Fibroblast of skin of abdomen (primary cell): ENCODE measurements around the gene GPR153.

Experiments used
- DNase-seq: peaks from one replicate; pipeline ENCODE4 v3.0.0-alpha.2; 2013

GPR153 gene

DNA sequence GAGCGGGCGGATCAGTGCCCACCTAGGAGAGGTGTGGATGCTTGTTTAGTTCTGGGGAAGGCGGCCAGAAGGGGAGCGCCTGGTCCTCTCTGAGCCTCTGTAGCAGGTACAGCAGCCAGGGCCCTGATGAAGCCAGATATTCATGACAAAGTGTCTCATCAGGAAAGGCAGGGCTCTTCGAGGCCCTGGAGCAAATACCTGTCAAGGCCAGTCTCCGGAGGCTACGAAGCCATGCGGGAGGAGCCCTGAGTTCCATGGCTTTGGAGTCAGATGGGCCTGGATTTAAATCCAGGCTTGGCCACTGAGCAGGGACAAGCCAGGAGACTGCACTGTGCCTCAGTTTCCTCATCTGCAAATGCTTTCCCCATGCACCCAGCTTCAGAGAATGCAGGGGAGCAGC is 25.4 kb upstream of the GPR153 start:
- no peak for DNase-seq

DNA sequence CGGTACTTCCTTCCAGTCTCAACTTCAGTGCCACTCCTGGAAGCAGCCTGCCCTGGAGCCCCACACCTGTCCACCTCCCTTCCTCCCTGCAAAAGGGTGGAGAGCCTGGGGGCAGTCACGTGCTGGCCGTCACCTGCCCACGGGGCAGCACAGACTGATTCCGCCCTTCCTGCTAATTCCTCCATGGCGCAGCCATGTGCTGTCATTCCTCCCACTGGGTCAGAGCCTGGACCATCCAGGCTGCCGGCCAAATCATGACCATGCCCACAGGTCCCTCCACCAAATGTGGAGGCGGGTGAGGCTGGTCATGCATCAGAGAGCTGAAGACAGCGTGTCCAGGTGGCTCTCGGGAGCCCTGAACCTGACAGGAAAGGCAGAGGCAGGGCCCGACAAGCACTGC is 24.4 kb upstream of the GPR153 start:
- DNase-seq = no peak

DNA sequence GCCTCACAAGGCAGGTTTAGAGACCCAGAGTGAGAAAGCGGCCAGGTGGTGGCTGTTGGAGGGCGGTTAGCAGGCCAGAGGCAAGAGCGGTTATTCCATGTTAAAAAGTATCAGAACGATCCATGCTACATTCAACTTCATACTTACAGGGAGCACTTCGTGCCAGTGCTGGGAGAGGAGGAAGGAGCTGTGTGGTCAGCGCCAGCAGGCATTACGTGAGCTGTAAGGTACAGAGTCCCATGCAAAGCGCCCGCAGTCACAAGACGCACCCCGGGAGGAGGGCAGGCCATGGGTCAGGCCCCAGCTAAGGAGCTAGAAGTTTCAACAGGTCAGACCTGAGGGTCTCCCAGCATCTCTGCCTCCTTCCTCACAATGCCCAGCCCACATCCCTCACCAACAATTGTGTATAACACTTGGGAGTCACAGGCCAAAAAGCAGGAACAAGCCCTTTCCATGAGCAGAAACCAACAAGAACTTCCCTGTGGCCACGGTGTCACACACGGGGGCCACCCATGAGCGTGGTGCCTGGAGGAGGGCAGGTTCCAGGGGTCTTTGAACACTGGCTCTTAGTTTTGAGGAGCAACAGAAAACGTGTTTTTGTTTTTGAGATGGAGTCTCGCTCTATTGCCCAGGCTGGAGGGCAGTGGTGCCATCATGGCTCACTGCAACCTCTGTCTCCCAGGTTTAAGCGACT is 21.8 kb upstream of the GPR153 start:
- no peak for DNase-seq

DNA sequence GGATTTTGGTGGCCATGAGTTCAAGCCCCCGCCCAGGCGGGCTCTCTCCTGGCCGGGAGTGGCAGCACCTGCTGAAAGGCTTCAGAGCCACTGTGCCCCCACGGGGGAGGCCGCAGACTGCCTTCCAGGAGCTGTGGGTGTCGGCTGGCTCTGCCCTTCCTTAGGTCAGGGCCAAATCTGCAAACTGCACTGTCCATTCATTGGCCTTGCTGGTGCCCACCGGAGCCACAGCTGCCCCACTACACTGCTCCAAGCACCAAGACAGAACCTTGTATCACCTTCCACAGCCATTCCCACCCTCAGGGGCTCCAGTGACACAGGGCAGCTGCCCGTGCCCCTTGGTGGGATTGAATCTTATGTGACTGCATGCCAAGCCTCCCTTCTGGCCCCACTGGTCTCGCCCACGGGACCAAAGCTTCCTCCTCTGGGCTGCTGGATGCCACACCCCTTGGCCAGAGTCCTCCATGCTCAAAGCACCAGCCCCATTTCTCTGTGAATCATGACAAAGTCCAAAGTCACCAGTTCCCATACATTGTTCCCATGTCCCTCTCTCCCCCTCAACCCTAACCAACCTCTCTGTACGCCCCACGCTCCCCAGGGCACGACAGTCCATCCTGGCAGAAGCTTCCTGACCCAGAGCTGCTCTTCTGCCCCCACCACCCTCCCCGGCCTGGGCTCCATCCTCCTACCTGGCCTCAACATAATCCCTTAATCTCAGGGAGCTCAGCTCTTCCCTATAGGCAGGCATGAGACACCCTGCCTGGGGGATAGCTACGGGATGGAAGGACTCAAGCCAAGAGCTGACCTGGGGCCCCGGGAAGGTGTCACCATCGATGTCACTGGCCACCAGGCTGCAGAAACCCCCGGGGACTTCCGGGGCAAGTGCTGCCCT is 20.9 kb upstream of the GPR153 start:
- DNase-seq = no peak

DNA sequence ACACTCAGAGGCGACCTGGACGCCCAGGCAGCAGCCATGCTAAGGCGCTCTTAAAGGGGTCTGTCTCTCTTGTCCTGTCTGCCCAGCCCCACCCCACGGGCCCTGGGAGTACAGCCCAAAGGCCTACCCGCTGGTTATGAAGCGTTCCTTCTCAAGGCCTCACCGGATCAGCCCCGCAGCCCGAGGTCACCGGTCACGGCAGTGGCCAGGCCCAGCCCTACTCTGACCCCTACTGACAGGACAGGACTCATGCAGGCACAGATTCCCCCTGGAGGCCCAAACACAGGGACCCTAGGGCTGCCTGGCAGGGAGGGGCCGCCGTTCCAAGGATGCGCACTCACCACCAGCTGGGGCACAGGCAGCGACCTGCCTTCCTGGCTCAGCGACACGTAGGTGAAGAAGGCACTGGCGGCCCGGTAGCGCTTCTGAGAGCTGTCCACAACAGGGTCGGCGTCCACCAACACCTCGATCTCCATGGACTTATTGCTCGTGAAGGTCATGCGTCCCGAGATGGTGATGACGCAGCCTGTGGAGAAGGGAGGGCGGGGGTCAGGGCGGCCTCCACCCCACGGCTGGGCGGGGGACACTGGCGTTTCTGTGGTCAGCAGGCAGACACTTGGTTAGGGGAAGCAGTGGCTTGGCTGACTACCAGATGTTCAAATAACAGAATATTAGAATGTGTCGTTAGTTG is 20.0 kb upstream of the GPR153 start:
- no peak for DNase-seq

DNA sequence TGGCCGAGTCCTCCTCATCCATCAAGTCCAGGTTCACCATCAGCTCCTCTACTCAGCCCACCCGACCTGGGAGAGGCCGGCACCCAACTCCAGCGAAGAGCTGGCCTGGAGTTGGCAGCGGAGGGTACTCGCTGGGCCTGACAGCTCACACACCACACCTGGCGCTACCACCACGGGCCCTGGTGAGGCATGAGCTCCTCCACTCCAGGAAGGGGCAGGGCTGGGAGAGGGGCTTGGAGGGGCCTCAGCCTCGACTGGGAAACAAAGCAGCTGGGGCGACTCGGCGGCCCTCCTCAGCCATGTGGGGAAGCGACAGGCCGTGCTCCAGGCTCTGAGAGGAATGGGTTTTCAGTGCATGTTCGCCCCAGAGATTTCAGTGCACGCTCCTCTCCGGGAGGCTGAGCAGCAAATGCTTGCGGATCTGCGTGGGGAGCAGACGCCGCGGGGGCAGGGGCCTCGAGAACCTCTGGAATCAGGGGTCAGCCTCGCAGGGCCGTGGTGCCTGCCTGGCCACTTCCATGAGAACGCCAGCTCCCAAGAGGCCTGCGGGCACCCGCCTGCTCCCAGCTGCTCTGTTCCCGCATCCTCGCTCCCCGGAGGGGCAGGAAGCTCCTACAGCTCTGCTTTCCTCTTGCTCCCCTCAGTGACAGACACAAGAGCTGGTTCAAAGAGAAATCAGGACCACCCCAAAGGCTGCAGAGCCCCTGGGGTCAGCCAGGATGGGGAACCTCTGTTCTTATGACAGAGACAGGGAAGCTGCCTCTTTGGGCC is 18.9 kb upstream of the GPR153 start:
- no peak for DNase-seq

DNA sequence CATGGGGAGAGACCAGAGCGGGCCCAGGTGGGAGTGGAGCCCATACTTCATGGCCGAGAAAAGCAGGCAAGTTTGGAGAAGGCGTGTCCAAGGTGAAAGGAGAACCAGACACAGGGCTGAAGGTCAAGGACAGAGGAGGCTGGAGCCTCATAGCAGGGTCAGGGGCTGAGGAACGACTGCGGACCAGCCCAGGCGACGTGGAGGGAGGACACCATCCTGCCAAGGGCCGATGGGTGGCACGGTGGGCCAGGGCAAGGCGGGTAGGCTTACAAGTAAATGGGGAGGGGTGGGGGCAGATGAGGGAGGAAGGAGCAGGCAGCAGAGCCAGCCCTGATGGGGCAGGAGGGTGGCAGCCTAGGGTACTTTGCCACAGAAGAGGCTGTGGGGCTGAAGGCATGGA is 18.2 kb upstream of the GPR153 start:
- DNase-seq = no peak

DNA sequence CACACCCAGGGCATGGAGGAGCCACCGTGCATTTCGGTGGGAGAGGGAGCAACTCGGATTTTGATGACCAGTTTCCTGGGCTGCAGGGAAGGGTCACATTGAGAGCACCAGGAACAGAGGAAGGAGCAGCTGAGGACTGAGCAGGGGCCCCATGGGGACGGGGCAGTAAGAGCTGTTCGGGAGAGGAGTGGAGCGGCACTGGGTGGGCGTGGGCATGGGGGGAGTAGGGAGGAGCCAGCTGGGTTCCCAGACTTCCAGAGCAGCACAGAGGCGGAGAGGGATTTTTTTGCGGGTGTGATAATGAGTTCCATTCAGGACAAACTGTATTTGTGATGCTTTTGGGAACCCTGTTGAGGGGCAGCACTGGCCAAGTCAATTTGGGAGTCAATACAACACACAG is 17.4 kb upstream of the GPR153 start:
- DNase-seq = no peak

DNA sequence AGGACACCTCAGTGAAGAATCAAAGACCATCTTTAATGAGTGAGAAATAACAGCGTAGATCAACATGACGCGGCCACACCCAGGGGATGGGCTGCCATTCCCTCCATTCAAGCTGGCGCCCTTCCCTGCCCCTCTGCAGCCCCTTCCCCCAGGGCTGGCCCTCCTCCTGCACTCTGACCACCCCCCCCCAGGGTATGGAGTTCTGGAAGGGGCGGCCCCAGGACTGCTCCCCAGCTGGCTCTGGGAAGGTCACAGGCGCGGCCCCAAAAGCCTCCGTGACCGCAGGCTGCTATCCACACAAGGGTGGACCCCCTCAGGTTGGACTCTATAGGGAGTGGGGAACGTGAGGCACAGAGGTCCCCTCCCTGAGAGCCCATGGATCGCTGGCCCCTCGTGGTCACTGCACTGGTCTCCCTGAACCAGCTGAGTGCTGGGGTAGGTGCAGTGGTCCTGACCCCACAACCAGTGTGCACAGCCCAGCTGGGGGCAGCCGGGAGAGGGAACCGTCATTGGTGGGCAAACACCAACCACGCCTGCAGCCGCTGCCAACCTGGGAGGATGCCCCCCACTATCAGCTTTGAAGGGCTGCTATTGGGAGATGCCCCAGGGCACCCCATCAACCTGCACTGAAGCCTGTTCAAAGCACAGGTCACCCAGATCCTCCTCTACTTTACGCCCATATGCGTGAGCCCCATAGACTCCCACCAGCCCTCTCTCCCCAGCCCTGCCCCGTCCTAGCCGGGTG is 16.1 kb upstream of the GPR153 start:
- DNase-seq = no peak

DNA sequence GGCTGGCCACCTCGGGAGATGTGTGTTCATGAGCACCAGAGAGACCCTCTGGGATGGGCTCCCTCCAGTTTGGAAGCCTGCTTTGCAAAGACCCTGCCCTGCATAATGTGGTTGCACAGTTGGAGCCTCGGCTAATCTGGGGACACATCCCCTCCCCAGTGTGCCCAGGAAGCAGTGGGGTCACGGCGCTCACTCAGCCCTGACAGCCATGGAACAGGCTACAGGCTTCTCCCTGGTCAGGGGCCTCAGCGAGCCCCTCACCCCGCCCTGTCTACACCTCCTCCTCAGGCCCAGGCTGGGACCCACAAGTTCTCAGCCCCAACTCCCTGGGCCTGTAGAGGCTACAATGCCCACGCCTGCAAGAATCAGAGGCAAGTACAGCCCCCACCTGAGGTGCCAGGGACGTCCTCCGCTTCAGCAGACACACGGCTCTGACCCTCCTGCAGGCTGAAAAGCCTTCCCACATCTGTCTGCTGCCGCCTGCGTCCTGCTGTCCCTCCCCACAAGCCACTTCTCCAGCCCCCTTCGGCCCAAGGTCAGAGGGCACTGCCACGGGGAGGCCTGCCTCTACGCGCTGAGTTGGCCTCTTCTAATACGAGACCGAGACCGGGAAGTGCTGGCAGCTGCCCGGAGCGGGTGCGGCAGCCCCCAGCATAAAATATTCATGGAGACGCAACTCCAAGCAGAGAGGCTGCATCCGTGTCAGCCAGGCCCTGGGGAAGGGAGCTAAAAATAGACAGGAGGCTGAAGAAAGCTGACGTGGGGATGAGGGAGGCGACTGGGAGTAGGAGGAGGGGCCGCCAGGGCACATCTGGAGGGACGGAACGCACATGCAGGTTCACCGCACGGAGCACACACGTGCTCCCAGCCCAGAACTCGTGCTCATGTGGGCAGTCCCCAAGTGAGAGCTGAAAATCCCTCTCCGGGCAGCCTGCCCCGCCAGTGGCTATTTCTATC is 15.2 kb upstream of the GPR153 start:
- DNase-seq = peak; percentile 81

DNA sequence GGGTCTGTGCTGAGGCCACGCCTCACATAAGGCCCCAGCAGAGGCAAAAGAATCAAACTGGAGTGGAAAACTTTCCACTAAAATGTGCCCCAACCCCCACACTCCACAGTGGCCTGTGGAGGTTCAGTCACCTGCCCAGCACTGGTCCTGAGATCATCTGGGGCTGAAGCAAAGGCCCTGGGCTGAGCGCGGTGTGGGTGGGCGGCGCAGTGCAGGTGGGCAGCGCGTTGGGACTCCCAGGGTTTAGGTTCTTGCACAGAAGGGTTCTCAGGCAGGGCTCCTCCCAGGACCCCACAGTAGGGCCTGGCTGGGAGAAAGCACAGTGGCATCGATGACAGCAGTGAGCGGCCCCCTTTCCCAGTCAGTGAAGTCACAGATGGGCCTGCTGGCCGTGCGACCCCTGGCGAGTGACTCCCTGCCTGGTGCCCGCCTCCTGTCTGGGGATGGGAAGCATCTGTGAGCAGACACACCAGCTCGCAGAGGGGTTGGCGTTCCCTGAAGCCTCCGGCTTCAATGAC is 13.8 kb upstream of the GPR153 start:
- DNase-seq = no peak

DNA sequence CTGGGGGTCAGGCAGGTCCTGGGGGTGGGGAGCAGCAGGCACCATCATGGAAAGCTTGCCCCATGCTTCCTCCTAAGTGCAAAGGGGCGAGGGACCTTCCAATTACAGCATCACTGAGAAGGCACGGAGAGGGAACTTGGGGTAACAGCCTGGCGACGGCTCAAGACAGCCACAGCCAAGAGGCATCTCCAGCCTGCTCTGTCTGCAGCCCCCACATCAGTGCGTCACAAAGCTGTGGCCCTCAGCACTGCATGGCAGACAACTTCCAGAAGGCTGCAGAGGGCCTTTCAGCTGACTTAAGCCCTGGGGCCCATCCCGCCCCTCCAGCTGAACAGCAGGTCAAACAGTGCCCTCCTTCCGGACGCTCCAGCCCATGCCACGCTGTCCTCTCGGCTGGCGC is 13.2 kb upstream of the GPR153 start:
- DNase-seq = no peak

DNA sequence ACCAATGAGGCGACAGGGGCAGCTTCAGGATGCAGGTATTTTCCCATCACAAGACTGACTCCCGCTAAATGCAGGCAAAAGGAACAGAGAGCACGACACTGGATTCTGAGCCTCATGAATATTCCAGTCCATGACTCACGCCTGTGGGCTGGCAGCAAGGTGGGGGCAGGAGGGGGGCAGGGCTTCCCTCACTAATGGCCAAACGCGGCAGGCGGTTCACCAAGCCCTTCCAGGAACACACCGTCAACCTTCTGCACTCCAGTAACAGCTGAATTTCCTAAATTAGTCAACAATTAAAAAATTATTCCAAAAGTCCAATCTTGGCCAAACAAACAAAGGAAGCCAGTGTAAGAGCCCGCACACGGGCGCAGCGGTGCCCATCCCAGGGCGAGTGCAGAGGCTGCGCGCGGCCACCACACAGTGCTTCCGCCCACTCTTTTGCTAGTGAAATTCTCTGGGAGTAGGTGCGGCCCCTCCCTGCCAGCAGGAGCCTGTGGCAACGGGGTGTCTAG is 12.5 kb upstream of the GPR153 start:
- DNase-seq = peak; percentile 65

DNA sequence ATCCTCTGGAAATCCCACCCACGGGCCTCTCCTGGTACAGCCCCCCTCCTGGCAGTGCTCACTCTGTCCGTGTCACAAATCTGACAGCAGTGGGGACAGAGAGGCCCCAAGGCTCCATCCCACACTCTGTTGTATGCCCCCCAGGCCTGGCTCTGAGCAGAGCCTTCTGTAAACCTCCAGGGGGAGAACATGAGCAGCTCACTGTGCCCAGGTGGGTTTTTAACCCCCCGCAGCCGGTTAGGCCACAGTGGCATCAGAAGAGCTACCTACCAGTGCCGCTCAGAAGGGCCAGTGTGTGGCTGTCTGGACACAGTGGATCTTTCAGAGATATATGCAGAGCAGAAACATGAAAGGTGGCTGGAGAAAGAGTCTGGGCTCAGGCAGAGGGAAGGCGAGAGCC is 12.0 kb upstream of the GPR153 start:
- DNase-seq = no peak

DNA sequence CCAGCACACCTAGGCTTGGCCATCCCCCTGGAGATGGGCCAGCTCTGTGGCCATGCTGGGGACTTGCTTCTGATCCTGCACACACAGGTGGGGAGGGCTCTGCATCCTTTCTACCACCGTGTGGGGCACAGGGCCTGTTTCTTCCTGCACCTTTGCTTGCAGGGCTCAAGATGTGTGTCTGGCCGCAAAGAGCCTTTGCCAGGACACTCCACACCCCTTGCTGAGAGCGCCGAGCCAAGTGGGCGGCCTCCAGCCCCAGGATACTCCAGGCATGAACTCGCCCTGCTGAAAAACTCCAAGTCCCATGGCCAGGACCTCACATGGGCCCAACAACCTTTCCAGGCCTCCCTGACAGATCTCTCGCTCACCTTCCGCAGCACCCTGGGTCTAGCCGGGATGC is 11.6 kb upstream of the GPR153 start:
- no peak for DNase-seq

DNA sequence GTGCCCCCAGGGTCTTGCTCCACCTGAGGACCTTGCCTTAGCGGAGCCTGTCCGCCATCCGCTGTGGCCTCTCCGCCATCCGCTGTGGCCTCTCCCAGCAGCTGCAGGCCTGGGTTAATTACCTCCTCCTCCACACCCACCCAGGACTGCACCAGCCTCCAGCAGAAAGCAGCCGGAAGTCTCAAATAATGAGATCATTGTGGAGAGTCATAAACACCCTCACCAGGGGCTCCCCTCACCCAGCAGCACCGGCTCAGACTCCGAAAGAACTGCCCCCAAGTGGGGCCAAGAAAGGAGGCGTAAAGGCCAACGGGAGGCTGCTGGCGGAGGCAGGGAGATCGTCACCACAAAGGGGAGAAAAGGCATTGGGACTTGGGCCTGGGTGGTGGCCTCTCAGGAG is 10.7 kb upstream of the GPR153 start:
- DNase-seq = peak; percentile 39

DNA sequence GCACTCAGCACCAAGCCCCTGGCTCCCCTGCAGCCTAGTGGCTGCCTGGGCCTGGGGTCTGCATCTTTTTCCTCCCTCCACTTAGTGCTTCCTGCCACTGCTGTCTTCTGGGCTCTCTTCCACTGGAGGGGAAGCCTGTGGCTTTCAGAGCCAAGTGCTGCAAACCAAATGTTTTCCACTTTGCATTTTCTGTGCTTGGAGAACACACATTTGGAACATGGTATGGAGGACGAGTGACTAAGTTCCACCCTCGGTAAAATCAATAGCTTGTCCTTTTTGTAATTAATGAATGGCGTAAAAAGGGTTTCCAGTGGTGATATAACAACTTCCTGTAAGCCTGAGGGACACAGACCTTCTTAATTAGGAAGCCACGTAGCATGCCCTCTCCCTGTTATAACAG is 10.1 kb upstream of the GPR153 start:
- peak; percentile 15 for DNase-seq

DNA sequence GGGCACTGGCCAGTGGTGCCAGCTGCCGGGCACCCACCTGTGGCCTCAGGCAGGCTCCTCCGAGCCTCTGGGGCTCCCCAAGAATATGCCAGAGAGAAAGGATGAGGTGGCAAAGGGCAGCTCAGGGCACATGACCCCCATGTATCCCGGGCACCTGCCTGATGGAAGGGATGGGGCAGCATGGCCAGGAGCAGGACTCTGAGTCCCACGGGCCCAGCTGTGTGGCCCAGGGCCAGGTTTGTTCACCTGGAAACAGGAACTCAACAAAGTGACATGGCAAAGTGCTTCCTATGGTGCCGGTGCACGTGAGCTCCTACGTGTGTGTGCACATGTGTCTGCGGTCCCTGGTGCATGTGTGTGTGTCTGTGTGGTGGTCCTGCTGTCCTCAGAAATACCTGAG is 9.5 kb upstream of the GPR153 start:
- DNase-seq = no peak

DNA sequence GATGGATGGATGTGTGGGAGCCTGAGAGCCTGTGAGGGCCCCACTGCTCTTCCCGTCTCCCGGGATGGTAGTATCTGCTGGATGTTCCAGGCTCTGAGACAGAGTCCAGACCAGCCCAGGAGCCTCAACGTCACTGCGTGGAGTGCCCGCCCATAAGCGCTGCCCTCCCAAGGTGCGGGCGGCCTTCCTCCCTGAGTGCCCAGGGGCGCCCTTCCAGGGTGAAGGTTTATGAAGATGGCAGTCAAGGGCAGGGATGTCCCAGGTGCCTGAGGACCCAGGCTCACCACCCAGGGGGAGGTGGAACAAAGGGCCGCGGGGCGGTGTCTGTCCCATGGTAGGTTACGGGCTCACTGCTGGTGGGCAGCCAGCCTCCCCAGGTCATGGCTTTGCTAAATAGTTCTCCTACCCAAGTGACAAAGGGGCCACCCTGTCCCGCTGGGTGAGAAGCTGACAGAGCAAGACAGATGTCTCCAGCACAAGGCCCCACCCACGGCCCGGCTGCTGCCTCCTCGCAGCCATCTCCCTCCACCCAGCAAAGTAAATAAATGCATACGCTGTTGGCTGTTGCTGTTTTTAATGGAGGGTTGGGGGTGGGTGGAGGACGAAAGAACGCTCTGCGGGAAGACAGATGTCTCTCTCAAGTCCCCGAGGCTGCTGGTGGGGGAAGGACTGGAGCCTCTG is 9.0 kb upstream of the GPR153 start:
- no peak for DNase-seq

DNA sequence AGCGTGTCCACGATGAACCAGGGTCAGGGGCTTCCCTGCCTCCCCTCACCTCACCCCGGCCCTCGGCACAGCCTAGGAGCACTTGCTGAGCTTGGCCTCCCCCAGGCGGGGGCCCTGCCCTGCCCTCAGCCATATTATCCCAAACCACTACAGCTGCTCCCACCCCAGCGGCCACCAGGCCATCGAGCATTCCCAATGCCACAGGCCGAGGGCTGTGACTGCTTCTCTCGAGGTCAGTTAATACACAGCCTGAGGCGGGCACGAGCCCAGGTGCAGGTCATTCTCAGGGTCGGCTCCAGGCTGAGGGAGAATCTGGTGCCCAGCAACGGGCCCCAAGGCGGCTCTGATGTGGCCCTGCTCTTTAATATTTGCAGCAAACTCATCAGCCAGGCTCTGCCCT is 8.4 kb upstream of the GPR153 start:
- DNase-seq = no peak
